Keratinocyte (primary cell): ENCODE data around the gene ZNF560.

Experiments used
- EZH2 ChIP-seq: IDR thresholded peaks from one replicate; pipeline ENCODE4 v1.6.1; 2012; ENCODE audit warnings: inconsistent platforms, mild to moderate bottlenecking, low read length, moderate library complexity
- TF ChIP-seq, protein P1 (sequence below), 3 experiments: IDR thresholded peaks in 1 of 3; conservative IDR thresholded peaks in 1 of 3; optimal IDR thresholded peaks in 1 of 3; 2 replicates in 2 of 3; 3 replicates in 1 of 3; pipeline versions ENCODE3 to v1.5.1; 2011; ENCODE audit warnings: low read length in 3 of 3, mild to moderate bottlenecking in 3 of 3, moderate library complexity in 2 of 3, control low read depth in 1 of 3, inconsistent platforms in 1 of 3; ENCODE audit not compliant: insufficient read depth in 2 of 3; ENCODE audit errors: extremely low read depth in 1 of 3

DNA sequence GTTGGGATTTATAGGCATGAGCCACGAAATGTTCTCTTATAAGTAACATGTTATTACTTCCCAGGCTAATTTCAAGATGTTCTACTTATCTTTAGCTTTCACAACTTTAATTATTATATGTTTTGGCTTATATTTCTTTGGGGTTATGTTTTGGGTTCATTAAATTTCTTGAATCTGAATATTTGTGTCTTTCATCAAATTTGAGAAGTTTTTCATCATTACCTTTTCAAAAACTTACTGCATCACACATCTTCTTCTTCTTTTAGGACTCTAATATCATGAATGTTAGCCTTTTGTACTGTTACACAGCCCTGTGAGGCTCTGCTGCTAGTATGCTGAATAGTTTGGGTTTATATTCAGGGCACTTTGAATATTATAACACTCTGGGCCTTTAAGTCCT is 53.4 kb downstream of the ZNF560 start:
- TF ChIP-seq, protein P1, sequence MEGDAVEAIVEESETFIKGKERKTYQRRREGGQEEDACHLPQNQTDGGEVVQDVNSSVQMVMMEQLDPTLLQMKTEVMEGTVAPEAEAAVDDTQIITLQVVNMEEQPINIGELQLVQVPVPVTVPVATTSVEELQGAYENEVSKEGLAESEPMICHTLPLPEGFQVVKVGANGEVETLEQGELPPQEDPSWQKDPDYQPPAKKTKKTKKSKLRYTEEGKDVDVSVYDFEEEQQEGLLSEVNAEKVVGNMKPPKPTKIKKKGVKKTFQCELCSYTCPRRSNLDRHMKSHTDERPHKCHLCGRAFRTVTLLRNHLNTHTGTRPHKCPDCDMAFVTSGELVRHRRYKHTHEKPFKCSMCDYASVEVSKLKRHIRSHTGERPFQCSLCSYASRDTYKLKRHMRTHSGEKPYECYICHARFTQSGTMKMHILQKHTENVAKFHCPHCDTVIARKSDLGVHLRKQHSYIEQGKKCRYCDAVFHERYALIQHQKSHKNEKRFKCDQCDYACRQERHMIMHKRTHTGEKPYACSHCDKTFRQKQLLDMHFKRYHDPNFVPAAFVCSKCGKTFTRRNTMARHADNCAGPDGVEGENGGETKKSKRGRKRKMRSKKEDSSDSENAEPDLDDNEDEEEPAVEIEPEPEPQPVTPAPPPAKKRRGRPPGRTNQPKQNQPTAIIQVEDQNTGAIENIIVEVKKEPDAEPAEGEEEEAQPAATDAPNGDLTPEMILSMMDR (optimal IDR thresholded peaks at IDR 0.05 in 1 of 3, IDR thresholded peaks at IDR 0.05 in 1 of 3, conservative IDR thresholded peaks at IDR 0.05 in 1 of 3; ENCODE audit: extremely low read depth in 1 of 3, insufficient read depth in 2 of 3, low read length in 3 of 3) = no peak
- no peak for TF ChIP-seq EZH2
